BJ (cell line): Measurements from ENCODE around the gene CEP104. TPM values are rescaled to one million over a fixed set of nuclear protein-coding genes. Genes with fewer than 3 reads are reported as not detected.

ENCODE experiments used
- CTCF ChIA-PET: fragments of 350-600 bp; formaldehyde crosslinking; extraction: SDS; loops from one replicate; lab custom pipeline; 2021; ENCODE audit warnings: antibody characterized with exemption, inconsistent platforms; lab: Yijun Ruan, JAX
- POLR2A ChIA-PET: fragments of 300-600 bp; sonication (Branson Sonifier 250); formaldehyde crosslinking; extraction: SDS; loops from one replicate; lab custom pipeline; 2021; ENCODE audit warnings: antibody characterized with exemption; lab: Charles Lee
- DNase-seq: peaks from one replicate; pipeline ENCODE4 v3.0.0-alpha.2; 2011; ENCODE audit warnings: low read depth
- H3K27me3 ChIP-seq: 2 replicates; pipeline ENCODE4 v1.6.0; 2011; ENCODE audit warnings: low read length; ENCODE audit not compliant: control insufficient read depth, insufficient read depth
- H3K36me3 ChIP-seq: 2 replicates; pipeline ENCODE4 v1.5.1; 2011; ENCODE audit warnings: low read length; ENCODE audit not compliant: control insufficient read depth, insufficient read depth
- H3K4me3 ChIP-seq: 2 replicates; pipeline ENCODE4 v1.5.1; 2011; ENCODE audit warnings: low read depth, mild to moderate bottlenecking, control low read depth, low read length
- polyA plus RNA-seq: library from polyadenylated mRNA; depleted of rRNA; stranded (reverse); fragments of >200 nt; gene quantifications from 2 replicates; pipeline ENCODE4 v1.2.3, GENCODE V29; 2011
- TF ChIP-seq, protein P1 (sequence below): IDR thresholded peaks from 2 replicates; pipeline ENCODE4 v1.5.1; 2011; ENCODE audit warnings: low read depth, mild to moderate bottlenecking, control low read depth, inconsistent platforms, low read length, moderate library complexity; ENCODE audit not compliant: insufficient read depth

CEP104 gene
- polyA plus RNA-seq, 1 experiment, result 19.5 TPM

GRCh38 chr1:3852711-3853485, 4.1 kb downstream of the CEP104 start:
- ChIA-PET CTCF (no interaction called here), POLR2A (no interaction called here)
- no peaks in the 10 kb centered on the region for H3K27me3 ChIP-seq
- H3K36me3 ChIP-seq, result peaks cover 10% of the 10 kb centered on the region
- no peak overlapping the region for H3K4me3 ChIP-seq
- no peak for DNase-seq
- TF ChIP-seq, protein P1, sequence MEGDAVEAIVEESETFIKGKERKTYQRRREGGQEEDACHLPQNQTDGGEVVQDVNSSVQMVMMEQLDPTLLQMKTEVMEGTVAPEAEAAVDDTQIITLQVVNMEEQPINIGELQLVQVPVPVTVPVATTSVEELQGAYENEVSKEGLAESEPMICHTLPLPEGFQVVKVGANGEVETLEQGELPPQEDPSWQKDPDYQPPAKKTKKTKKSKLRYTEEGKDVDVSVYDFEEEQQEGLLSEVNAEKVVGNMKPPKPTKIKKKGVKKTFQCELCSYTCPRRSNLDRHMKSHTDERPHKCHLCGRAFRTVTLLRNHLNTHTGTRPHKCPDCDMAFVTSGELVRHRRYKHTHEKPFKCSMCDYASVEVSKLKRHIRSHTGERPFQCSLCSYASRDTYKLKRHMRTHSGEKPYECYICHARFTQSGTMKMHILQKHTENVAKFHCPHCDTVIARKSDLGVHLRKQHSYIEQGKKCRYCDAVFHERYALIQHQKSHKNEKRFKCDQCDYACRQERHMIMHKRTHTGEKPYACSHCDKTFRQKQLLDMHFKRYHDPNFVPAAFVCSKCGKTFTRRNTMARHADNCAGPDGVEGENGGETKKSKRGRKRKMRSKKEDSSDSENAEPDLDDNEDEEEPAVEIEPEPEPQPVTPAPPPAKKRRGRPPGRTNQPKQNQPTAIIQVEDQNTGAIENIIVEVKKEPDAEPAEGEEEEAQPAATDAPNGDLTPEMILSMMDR, result no peak

DNA sequence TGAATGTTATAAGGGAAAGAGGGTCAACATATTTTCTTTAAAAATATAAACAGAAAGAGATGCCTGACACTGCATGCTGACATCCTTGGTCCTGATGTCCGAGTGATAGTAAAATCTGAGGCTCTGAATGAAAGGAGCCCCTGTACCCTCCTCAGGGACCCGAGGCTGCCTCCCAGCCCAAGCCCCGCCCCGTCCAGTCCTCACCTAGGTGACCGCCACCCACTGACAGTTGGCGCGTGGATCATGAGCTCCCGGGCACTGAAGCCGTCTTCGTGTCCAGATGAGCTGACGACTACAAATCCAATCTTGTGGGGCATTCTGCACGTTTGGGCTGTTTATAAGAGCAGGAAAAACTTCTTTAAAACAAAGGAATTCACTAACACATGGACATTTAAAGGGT, 4.9 kb downstream of the CEP104 start:
- ChIA-PET CTCF (no interaction called here), POLR2A (no interaction called here)
- TF ChIP-seq, protein P1, result no peak
- DNase-seq, result no peak
- H3K27me3 ChIP-seq, result no peaks in the 10 kb centered on the region
- no peak overlapping the region for H3K4me3 ChIP-seq
- peaks cover 10% of the 10 kb centered on the region for H3K36me3 ChIP-seq

DNA sequence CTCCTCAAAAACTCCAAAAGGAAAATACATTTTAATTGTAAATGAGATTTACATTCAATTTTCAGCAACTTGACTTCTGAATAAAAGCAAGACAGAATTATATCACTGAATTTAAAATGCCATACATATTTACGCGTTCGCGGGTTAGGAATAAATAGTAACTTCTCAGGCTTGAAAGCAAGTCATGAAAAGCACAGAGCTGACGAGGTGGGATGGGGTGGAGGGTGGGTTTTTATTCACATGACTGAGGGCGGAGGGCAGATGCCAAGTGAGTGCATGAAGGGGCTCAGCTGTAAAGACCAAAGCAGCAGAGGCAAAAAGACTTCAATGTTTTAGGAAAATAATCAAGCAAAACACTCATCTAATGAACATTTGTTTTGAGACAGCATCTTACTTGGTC, 5.7 kb downstream of the CEP104 start:
- Histone ChIP-seq H3K36me3 (peaks cover 10% of the 10 kb centered on the region), H3K27me3 (no peaks in the 10 kb centered on the region), H3K4me3 (no peak overlapping the region)
- no peak for DNase-seq
- CTCF ChIA-PET, result no interaction called here
- POLR2A ChIA-PET, result no interaction called here
- TF ChIP-seq, protein P1, result no peak

DNA sequence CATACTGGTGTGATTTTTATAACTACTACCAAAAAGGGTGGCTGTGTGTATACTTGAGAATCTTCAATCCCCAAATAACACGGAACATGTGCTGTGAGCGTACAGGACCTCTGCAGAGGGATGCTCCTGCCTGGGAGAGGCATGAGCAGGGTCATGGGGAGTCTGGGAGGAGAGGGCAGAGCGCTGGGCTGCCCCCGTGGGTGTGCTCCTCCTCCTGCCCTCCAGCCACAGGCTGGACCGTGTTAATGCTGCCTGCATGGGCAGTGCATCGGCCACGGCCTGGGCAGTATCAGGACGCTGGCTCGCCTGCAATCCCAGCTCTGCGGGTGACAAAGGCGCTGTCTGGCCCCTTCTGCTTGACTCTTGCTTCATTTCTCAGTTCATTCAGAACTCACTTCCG, 6.2 kb downstream of the CEP104 start:
- POLR2A ChIA-PET, result no interaction called here
- Histone ChIP-seq H3K27me3 (no peaks in the 10 kb centered on the region), H3K36me3 (peaks cover 10% of the 10 kb centered on the region), H3K4me3 (no peak overlapping the region)
- CTCF ChIA-PET, result no interaction called here
- TF ChIP-seq, protein P1, result no peak
- no peak for DNase-seq

DNA sequence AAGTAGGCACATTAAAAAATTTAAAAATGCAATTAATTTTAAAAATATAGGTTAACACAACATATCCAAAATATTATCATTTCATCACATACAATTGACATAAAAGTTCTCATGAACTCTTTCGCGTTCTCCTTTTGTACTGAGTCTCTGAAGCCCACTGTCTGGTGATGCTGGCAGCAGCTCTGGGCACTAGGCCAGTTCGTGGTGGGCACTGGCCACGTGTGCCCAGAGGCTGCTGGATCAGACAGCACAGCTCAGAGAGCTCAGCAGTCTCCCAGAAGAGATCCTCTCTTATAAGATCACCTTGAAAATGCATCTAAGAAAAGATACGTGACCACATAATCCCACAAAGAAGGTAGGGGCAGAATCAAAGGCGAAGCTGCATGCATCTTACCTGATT, 9.9 kb downstream of the CEP104 start:
- H3K4me3 ChIP-seq, result no peak overlapping the region
- POLR2A ChIA-PET, result no interaction called here
- no peak for DNase-seq
- no peaks in the 10 kb centered on the region for H3K27me3 ChIP-seq
- peaks cover 10% of the 10 kb centered on the region for H3K36me3 ChIP-seq
- TF ChIP-seq, protein P1, result no peak
- CTCF ChIA-PET, result no interaction called here
